Tibial nerve (tissue), 3 donors: ENCODE data around the gene SMIM29.

ENCODE experiments used
- CTCF ChIP-seq, 5 experiments: fragments of 200-600 bp in 3 of 5; fragments of 450-650 bp in 2 of 5; sonication (generic) in 3 of 5; IDR thresholded peaks; one replicate each; pipeline ENCODE4 v1.5.1; 2016 to 2019; ENCODE audit warnings: antibody characterized with exemption in 5 of 5, mild to moderate bottlenecking in 3 of 5, moderate library complexity in 2 of 5
- POLR2A ChIP-seq, 2 donors: fragments of 450-650 bp; IDR thresholded peaks; one replicate each; pipeline ENCODE4 v1.6.1; 2017; ENCODE audit warnings: antibody characterized with exemption in 2 of 2, mild to moderate bottlenecking in 2 of 2, moderate library complexity in 2 of 2

DNA sequence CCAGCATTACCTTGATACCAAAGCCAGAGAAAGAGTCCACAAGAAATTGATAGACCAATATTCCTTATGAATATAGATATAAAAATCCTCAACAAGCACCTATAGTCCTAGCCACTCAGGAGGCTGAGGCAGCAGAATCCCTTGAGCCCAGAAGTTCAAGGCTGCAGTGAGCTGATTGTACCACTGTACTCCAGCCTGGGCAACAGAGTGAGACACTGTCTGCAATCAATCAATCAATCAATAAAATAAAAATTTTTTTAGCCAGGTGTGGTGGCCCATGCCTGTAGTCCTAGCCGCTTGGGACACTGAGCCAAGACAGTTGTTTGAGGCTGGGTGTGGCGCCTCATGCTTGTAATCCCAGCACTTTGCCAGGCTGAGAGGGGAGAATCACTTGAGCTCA, 18.9 kb upstream of the SMIM29 start:
- no peak for TF ChIP-seq POLR2A (IDR thresholded peaks at IDR 0.05)
- no peak for TF ChIP-seq CTCF (IDR thresholded peaks at IDR 0.05)
